ENCODE measurements around the gene ZNF774. TPM values are rescaled to one million over a fixed set of nuclear protein-coding genes. Genes with fewer than 3 reads are reported as not detected.

Gene ZNF774
- total RNA-seq, 4 donors from 2014 or later: 0.36 to 1.8 (median 1.1) TPM

- no peak for ATAC-seq (ENCODE audit: low FRiP score)
- no peak for TF ChIP-seq CTCF (IDR thresholded peaks at IDR 0.05)
- no peak for DNase-seq (ENCODE audit: low spot score)
These were observed 35.9 kb upstream of the ZNF774 start for GRCh38 chr15:90316139-90316538.

- no peak for TF ChIP-seq CTCF (IDR thresholded peaks at IDR 0.05)
- DNase-seq (ENCODE audit: low spot score) (no peak), ATAC-seq (ENCODE audit: low FRiP score) (no peak)
These were observed 33.5 kb upstream of the ZNF774 start for GRCh38 chr15:90318591-90318990.

GRCh38 chr15:90320062-90320884 lies 31.8 kb upstream of the ZNF774 start:
- TF ChIP-seq CTCF (IDR thresholded peaks at IDR 0.05): peak in 2 of 3 donors; percentile 71 to 98
- ATAC-seq (ENCODE audit: low FRiP score): peak; percentile 93
- DNase-seq (ENCODE audit: low spot score): peak; percentile 42

- TF ChIP-seq CTCF (IDR thresholded peaks at IDR 0.05): no peak
- ATAC-seq (ENCODE audit: low FRiP score) (no peak), DNase-seq (ENCODE audit: low spot score) (no peak)
These were observed 31.2 kb upstream of the ZNF774 start for GRCh38 chr15:90320885-90321278.

- ATAC-seq (ENCODE audit: low FRiP score) (no peak), DNase-seq (ENCODE audit: low spot score) (no peak)
- no peak for TF ChIP-seq CTCF (IDR thresholded peaks at IDR 0.05)
These were observed 29.5 kb upstream of the ZNF774 start for GRCh38 chr15:90322538-90322937.

- no peak for DNase-seq (ENCODE audit: low spot score)
- no peak for ATAC-seq (ENCODE audit: low FRiP score)
- TF ChIP-seq CTCF (IDR thresholded peaks at IDR 0.05): no peak
These were observed 26.4 kb upstream of the ZNF774 start for GRCh38 chr15:90325726-90326125.

- no peak for TF ChIP-seq CTCF (IDR thresholded peaks at IDR 0.05)
- no peak for DNase-seq (ENCODE audit: low spot score)
- ATAC-seq (ENCODE audit: low FRiP score): no peak
These were observed 25.6 kb upstream of the ZNF774 start for GRCh38 chr15:90326441-90326840.
